Measurements from ENCODE around the gene EYA2.

The EYA2 gene

GRCh38 chr20:47051936-47052526, 157.4 kb downstream of the EYA2 start:
- no peak for TF ChIP-seq CTCF (IDR thresholded peaks at IDR 0.05)
- H3K9me3 ChIP-seq, result no peaks in the 10 kb centered on the region
- no peak for DNase-seq
- no peaks in the 10 kb centered on the region for H3K4me1 ChIP-seq
- H3K27me3 ChIP-seq, result peaks cover 0 to 22% of the 10 kb centered on the region in 2 donors
- no peaks in the 10 kb centered on the region for H3K36me3 ChIP-seq
- intact Hi-C loops (cut with DNase I; ENCODE audit: low total_unique reads), result no loop called here
- H3K4me3 ChIP-seq, result no peak overlapping the region
- no peak overlapping the region for H3K27ac ChIP-seq

DNA sequence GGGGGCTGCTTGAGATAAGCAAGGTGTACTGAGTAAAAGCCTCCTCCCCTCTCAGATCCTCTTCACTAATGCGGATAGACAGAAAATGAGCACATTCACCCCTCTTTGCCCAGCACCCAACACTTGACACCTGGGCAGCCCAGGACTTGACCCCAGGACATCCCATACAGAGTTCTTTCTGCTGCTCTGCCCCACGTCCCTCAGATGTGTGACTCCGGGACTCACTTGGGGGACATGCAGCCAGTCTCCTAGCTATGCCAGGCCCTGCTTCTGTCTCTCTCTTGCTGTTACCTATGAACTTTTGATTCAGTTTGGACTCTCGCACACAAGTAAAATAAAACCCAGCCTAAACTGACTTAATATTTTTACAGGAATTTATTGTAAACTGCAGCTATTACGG, 159.9 kb downstream of the EYA2 start:
- no peaks in the 10 kb centered on the region for H3K9me3 ChIP-seq
- intact Hi-C loops (cut with DNase I; ENCODE audit: low total_unique reads), result no loop called here
- H3K27me3 ChIP-seq, result peaks cover 0 to 21% of the 10 kb centered on the region in 2 donors
- TF ChIP-seq CTCF (IDR thresholded peaks at IDR 0.05), result no peak
- H3K4me1 ChIP-seq, result no peaks in the 10 kb centered on the region
- DNase-seq, result no peak
- H3K4me3 ChIP-seq, result no peak overlapping the region
- H3K36me3 ChIP-seq, result no peaks in the 10 kb centered on the region
- no peak overlapping the region for H3K27ac ChIP-seq

DNA sequence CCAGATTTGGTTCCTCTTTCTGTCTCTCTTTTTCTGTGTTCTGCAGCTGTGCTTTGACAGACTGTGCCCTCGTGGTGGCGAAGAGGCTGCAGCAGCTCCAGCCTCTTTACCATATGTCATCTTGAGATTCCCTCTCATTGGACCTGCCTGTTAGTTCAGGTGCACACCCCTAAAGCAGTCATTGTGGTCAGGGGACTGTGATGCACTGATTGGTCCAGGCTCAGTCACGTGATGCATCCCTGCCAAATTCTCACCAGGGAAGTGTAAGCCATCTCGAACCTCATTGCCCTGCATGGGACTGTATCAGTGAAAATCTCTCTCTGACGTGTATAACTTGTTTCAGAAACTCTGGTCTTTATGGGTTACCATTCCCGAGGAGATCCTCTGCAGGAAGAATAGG, 160.3 kb downstream of the EYA2 start:
- intact Hi-C loops (cut with DNase I; ENCODE audit: low total_unique reads), result no loop called here
- TF ChIP-seq CTCF (IDR thresholded peaks at IDR 0.05), result no peak
- no peaks in the 10 kb centered on the region for H3K36me3 ChIP-seq
- no peaks in the 10 kb centered on the region for H3K4me1 ChIP-seq
- H3K9me3 ChIP-seq, result no peaks in the 10 kb centered on the region
- H3K27me3 ChIP-seq, result peaks cover 0 to 17% of the 10 kb centered on the region in 2 donors
- H3K27ac ChIP-seq, result no peak overlapping the region
- no peak overlapping the region for H3K4me3 ChIP-seq
- no peak for DNase-seq

DNA sequence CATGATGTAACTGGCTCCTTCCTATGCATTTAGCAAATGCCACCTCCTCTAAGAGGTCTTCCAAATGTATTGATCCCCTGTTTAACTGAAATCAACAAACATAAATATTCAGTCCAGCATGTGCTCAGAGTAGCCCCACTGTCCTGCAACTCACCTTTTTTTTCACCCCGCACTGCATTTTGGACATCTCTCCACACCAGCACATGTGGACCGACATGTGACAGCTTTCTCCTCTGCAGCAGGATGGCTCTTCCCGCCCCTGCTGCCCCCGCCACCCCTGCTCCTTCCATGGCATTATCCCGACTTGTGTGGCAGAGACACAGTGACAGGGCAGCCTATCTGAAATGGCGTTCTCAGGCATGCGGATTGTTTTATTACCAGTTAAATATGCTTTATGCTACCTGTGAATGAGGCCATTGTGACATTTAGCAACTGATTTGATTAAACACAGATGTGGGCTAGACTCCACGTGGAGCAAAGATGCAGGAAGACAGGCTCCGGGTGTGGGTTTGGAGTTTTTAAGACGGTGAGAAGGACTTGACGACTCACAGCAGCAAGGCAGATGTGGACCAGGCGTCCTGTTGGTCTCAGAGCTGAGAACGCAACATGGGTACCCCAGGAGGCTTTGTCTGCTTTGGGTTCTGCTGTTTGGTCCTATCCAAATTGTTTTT, 161.2 kb downstream of the EYA2 start:
- Histone ChIP-seq H3K27me3 (peaks cover 0 to 13% of the 10 kb centered on the region in 2 donors), H3K9me3 (no peaks in the 10 kb centered on the region), H3K4me3 (no peak overlapping the region), H3K36me3 (no peaks in the 10 kb centered on the region), H3K27ac (no peak overlapping the region), H3K4me1 (no peaks in the 10 kb centered on the region)
- intact Hi-C loops (cut with DNase I; ENCODE audit: low total_unique reads), result no loop called here
- no peak for TF ChIP-seq CTCF (IDR thresholded peaks at IDR 0.05)
- DNase-seq, result no peak

GRCh38 chr20:47057661-47058060, 163.0 kb downstream of the EYA2 start:
- H3K27ac ChIP-seq, result no peak overlapping the region
- DNase-seq, result no peak
- no peaks in the 10 kb centered on the region for H3K4me1 ChIP-seq
- peaks cover 0 to 9% of the 10 kb centered on the region in 2 donors for H3K27me3 ChIP-seq
- TF ChIP-seq CTCF (IDR thresholded peaks at IDR 0.05), result no peak
- intact Hi-C loops (cut with DNase I; ENCODE audit: low total_unique reads), result no loop called here
- no peaks in the 10 kb centered on the region for H3K9me3 ChIP-seq
- H3K4me3 ChIP-seq, result no peak overlapping the region
- H3K36me3 ChIP-seq, result no peaks in the 10 kb centered on the region

Measured in tibial artery (tissue), 4 donors.